HG02938 (cell line): ENCODE results near the gene EYA4.

Experiments
- ATAC-seq: cut with Tn5 transposase; IDR thresholded peaks from one replicate; pipeline ENCODE4 v1.9.1; 2021; ENCODE audit warnings: mild to moderate bottlenecking, moderate library complexity; ENCODE audit not compliant: unreplicated experiment

The EYA4 gene

GRCh38 chr6:133340557-133340956, 99.4 kb downstream of the EYA4 start:
- no peak for ATAC-seq

- ATAC-seq: no peak
Measured at GRCh38 chr6:133341607-133342158, 100.5 kb downstream of the EYA4 start.

GRCh38 chr6:133343220-133343619, 102.1 kb downstream of the EYA4 start:
- no peak for ATAC-seq

- no peak for ATAC-seq
Measured at GRCh38 chr6:133348846-133349245, 107.7 kb downstream of the EYA4 start.

GRCh38 chr6:133350928-133351327, 109.8 kb downstream of the EYA4 start:
- ATAC-seq: no peak

- ATAC-seq: no peak
Measured at GRCh38 chr6:133352046-133352445, 110.9 kb downstream of the EYA4 start.

- no peak for ATAC-seq
Measured at GRCh38 chr6:133353061-133353460, 111.9 kb downstream of the EYA4 start.

GRCh38 chr6:133355922-133356321, 114.8 kb downstream of the EYA4 start:
- no peak for ATAC-seq

GRCh38 chr6:133358574-133359150, 117.5 kb downstream of the EYA4 start:
- no peak for ATAC-seq

GRCh38 chr6:133359256-133359655, 118.1 kb downstream of the EYA4 start:
- ATAC-seq: no peak

- ATAC-seq: no peak
Measured at GRCh38 chr6:133359760-133360159, 118.6 kb downstream of the EYA4 start.

GRCh38 chr6:133360194-133360593, 119.0 kb downstream of the EYA4 start:
- no peak for ATAC-seq

GRCh38 chr6:133362813-133363212, 121.7 kb downstream of the EYA4 start:
- ATAC-seq: no peak

- ATAC-seq: no peak
Measured at GRCh38 chr6:133368664-133369063, 127.5 kb downstream of the EYA4 start.

- no peak for ATAC-seq
Measured at GRCh38 chr6:133369773-133370272, 128.7 kb downstream of the EYA4 start.

- ATAC-seq: no peak
Measured at GRCh38 chr6:133376743-133377142, 135.6 kb downstream of the EYA4 start.

GRCh38 chr6:133377219-133377618, 136.1 kb downstream of the EYA4 start:
- no peak for ATAC-seq

- ATAC-seq: no peak
Measured at GRCh38 chr6:133380047-133380446, 138.9 kb downstream of the EYA4 start.

- no peak for ATAC-seq
Measured at GRCh38 chr6:133380723-133381122, 139.6 kb downstream of the EYA4 start.

GRCh38 chr6:133388731-133389130, 147.6 kb downstream of the EYA4 start:
- no peak for ATAC-seq

GRCh38 chr6:133390168-133390567, 149.0 kb downstream of the EYA4 start:
- no peak for ATAC-seq

GRCh38 chr6:133392015-133392414, 150.9 kb downstream of the EYA4 start:
- no peak for ATAC-seq

- ATAC-seq: no peak
Measured at GRCh38 chr6:133392641-133393040, 151.5 kb downstream of the EYA4 start.
